ENCODE data around the gene MED27.
A peak's percentile ranks its signal among the peaks of the same experiment; 100 is the strongest.
"Not testable (repeated sequence)": the region's sequence is repeated elsewhere in the genome, so short reads cannot be mapped to it uniquely, and the experiment has no call there.

Gene MED27

DNA sequence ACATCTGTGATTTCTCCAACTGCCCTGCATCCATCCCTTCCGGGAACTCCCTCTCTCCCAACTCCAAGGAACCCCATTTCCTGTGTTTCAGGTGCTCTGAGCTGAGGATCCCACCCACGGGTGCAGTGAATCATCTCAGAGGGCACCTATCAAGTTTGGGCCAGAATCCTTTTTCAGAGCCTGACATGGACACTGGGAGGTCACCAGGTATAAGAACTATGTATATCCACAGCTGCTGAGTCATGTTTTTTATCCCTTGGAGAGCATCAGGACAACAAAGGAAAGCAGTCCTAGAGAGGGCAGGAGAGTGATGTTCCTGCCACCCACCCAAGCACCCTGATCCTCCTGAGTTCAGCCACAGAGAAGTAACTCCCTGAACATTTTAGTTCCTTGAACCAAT lies 3.8 kb downstream of the MED27 start:
- DNase-seq = no peak

- no peak for DNase-seq
These were observed 4.9 kb downstream of the MED27 start for GRCh38 chr9:132074736-132075135.

DNA sequence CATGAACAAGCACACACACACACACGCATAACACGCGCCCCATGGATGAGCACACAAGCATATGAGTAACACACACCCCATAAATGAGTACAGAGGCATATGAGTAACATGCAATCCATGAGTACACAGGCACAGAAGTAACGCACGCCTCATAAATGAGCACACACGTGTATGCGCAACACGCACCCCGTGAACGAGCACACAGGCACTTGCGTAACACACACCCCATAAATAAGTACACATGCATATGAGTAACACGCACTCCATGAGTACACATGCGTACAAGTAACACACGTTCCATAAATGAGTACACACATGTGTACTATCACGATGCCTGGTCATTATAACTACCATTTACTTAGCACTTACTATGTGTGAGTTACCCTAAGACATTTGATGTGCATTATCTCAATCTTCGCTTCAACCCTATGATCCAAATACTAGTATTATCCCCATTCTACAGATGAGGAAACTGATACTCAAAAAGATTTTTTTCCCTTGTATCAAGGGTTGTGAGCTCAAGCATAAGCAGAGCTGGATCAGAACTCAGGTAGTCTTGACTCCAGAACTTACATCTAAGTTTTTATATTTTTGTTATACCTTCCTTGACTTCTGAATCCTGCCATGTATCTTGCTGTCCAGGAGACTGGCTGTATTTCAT lies 7.7 kb downstream of the MED27 start:
- DNase-seq = no peak

DNA sequence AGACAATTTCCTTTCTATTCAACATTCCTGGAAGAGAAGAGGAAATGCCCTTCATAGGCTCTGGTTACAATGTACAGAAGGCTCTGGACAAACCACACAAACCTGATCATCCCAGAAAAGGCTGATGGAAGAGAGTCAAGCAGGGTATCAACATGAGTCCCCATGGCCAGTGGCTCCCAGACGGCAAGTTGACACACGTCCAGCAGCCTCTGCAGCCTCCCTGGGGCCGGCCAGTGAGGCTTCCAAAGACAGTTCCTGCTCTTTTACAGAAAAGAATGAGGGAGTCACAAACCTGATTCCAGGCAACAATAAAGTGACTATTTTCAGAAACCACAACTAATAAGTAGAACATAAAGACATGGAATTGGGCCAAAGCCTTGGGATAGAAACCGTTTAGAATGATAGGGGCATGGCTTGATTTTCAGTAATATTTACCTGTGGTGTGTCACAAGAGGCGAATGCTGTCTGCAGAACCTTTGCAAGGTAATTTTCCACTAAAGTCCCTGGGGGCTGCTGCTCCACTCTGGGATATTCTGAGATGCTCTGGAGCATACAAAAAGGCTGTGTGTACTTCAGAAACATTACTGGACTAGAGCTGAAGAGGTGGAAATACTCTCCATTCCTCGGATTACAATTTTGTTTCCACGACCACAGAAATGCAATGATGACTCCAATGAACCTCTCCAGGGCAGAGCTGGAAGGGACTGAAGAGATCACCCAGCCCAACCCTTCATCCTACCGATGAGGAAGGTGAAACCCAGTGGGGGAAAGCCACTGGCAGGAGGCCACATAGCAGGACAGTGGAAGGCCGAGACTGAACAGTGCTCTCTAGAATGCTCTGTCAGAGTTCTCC lies 10.4 kb downstream of the MED27 start:
- DNase-seq = no peak

GRCh38 chr9:132068605-132069004 lies 11.1 kb downstream of the MED27 start:
- no peak for DNase-seq

DNA sequence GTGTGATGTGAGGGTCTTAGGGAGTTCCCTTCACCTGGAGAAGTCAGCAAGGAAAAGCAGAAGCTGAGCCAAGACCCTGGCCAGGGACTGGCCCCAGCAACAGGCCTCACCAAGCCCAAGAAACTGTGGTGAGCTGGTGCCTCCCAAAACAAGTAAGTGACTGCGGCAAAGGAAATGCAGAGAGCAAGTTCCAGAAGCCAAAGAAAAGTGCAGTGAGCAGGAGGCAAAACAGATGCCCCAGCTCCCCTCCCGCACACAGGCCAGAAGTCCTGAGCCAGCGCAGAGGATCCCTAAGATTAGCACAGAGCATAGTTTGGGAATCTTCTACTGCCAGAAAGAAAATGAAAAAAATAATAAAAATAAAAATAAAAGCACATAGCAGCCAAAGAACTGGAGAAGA lies 13.2 kb downstream of the MED27 start:
- no peak for DNase-seq

DNA sequence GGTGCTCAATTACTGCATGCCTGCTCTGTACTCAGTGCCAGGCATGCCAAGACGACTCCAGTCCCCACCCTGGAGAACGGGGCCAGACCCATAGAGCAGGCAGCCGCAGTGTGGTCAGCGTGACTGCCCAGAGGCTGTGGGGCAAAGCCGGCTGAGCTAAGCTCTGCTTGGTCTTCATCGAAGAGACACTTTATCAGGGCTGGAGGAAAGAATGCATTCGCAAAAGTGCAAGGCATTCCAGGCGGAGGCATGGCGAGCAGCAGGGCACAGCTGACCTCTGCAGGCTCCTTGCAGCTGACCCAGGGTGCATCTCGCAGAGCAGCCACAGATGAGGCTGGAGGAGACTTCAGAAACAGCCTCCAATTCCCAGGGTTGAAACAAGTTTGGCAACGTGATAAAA lies 13.6 kb downstream of the MED27 start:
- no peak for DNase-seq

DNA sequence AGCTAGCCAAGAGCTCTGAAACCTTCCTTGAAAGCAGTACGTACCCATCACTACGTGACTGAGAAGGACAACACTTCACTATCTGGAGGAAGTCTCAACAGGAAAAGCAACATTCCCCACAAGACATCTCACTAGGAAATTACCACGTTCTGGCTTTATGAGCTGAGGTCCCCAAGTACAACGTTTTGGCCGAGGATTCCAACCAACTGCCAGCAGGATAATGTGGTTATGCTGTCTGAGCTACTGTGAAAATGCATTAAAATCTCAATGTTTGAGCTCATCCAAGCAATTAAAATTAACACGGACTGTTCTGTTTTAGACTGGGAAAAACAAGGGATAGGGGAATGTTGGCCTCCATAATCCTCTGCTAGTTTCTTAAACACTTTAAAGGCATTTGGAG lies 16.4 kb downstream of the MED27 start:
- no peak for DNase-seq

- no peak for DNase-seq
These were observed 16.9 kb downstream of the MED27 start for GRCh38 chr9:132062806-132063205.

GRCh38 chr9:132061526-132061925 lies 18.1 kb downstream of the MED27 start:
- DNase-seq = peak; percentile 34

- DNase-seq = no peak
These were observed 20.3 kb downstream of the MED27 start for GRCh38 chr9:132059361-132059760.

GRCh38 chr9:132058226-132058625 lies 21.4 kb downstream of the MED27 start:
- not testable (repeated sequence) for DNase-seq

GRCh38 chr9:132056717-132057560 lies 22.7 kb downstream of the MED27 start:
- DNase-seq = no peak

- DNase-seq = no peak
These were observed 23.9 kb downstream of the MED27 start for GRCh38 chr9:132055756-132056155.

DNA sequence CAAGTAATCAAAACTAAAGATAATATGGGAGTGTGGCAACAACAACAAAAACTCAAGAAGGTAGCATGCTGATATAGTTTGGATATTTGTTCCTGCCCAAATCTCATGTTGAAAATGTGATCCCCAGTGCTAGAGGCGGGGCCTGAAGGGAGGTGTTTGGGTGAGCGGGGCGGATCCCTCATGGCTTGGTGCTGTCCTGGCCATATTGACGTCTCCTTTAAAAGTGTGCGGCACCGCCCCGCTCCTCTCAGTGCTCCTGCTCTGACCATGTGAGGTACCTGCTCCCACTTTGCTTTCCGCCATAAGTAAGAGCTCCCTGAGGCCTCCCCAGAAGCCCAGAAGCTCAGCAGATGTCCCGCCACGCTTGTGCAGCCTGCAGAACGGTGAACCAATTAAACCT lies 25.6 kb downstream of the MED27 start:
- no peak for DNase-seq

- DNase-seq = no peak
These were observed 29.8 kb downstream of the MED27 start for GRCh38 chr9:132049900-132050299.

- no peak for DNase-seq
These were observed 30.3 kb downstream of the MED27 start for GRCh38 chr9:132049323-132049882.

- DNase-seq = no peak
These were observed 31.5 kb downstream of the MED27 start for GRCh38 chr9:132048201-132048600.

- no peak for DNase-seq
These were observed 33.2 kb downstream of the MED27 start for GRCh38 chr9:132046456-132046855.

DNA sequence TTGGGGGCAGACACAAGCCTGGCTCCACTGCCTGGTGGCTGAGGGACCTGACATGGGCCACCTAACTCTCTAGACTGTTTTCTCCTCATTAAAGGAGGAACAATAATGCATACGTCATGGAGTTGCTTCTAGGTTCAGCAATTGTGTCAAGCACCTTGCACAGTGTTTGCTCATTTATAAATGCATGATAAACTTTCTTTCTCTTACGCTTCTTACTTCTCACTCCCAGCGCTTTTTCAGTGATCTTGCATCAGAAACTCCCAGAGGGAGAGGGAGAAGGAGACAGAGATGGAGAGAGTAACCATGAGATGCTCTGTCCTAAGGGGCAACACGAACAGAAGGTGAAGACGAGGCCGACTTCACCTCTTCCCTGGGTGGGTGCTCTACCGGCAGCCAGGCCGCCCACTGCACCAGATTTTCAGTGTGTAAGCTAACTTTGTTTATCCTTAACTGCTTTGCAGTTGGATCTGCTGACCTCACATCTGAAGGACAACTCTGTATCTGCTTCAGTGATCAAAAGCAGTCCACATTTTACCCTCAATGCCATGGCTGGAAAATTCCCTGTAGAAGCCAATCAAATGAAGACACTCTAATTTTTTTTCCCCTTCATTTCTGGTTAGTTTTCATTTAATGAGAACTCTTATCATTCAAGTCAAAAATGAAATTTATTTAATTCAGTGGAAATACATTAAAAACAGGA lies 35.3 kb downstream of the MED27 start:
- DNase-seq = no peak

- no peak for DNase-seq
These were observed 36.0 kb downstream of the MED27 start for GRCh38 chr9:132043708-132044107.

- DNase-seq = no peak
These were observed 37.3 kb downstream of the MED27 start for GRCh38 chr9:132042324-132042723.

- no peak for DNase-seq
These were observed 37.9 kb downstream of the MED27 start for GRCh38 chr9:132041798-132042197.
